T1000 (cell line): Measurements from ENCODE around the gene GOLGA6C.
"Not testable (repeated sequence)": the region's sequence is repeated elsewhere in the genome, so short reads cannot be mapped to it uniquely, and the experiment has no call there.

Experiments used
- DNase-seq: peaks from one replicate; lab custom pipeline; 2025; ENCODE audit warnings: mixed read lengths; lab: John Stamatoyannopoulos, UW

The GOLGA6C gene, protein sequence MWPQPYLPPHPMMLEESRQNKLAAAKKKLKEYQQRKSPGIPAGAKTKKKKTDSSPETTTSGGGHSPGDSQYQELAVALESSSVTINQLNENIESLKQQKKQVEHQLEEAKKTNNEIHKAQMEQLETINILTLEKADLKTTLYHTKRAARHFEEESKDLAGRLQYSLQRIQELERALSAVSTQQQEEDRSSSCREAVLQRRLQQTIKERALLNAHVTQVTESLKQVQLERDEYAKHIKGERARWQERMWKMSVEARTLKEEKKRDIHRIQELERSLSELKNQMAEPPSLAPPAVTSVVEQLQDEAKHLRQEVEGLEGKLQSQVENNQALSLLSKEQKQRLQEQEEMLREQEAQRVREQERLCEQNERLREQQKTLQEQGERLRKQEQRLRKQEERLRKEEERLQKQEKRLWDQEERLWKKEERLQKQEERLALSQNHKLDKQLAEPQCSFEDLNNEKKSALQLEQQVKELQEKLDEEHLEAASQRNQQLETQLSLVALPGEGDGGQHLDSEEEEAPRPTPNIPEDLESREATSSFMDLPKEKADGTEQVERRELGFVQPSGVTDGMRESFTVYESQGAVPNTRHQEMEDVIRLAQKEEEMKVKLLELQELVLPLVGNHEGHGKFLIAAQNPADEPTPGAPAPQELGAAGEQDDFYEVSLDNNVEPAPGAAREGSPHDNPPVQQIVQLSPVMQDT

GRCh38 chr15:75258034-75258433 lies at the start of gene GOLGA6C:
Gene GOLGA6C (plus strand): TSS chr15:75258334. CDS start chr15:75258599, 265 bp downstream.
- DNase-seq: not testable (repeated sequence)

- DNase-seq: no peak
Observed at GRCh38 chr15:75208501-75209288, 49.4 kb upstream of the GOLGA6C start.

DNA sequence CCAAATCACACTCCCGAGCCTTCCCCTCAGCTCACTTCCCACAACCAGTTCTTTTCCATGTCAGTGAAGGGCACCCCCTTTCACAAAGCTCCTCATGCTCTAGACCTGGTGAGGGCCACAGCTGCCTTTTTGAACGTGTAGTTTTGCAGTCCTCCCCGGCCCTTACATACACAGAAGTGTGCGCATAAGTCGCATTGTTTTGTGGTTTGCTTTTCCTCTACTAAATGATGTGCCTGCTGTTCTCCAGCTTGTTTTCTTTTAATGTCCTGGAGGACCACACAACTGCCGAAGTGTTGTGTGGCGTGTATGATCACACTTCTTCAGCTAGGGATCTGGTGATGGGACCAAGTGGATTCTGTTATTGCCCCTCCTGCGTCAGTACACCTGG lies 48.9 kb upstream of the GOLGA6C start:
- DNase-seq: no peak

GRCh38 chr15:75210811-75211230 lies 47.3 kb upstream of the GOLGA6C start:
- DNase-seq: no peak

GRCh38 chr15:75211436-75212199 lies 46.5 kb upstream of the GOLGA6C start:
- no peak for DNase-seq

GRCh38 chr15:75212200-75212858 lies 45.8 kb upstream of the GOLGA6C start:
- no peak for DNase-seq

DNA sequence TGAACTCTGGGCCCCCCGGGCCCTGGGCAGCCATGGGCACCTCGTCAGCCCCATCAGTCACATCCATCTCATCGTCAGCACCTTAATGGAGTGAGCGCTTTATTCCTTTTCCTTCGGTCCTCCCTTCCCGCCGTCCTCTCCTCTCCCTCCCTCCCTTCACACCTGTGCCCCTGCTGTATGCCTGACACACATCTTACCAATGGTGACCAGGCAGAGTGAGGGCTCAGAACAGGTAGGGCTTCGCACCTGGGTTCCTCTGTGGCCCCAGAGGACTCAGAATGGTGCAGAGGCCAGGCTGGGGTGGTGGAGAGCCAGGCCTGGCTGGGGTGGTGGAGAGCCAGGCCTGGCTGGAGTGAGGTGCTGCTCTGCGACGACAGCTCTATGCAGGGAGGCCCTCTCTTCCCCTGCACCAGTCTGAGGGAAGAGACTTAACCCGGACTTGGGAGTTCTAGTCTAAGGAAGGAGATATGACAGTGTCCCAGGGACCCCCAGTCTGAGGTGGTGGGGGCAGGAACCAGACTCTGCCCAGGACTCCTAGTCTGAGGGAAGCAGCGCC lies 44.8 kb upstream of the GOLGA6C start:
- DNase-seq: no peak

GRCh38 chr15:75213768-75214221 lies 44.3 kb upstream of the GOLGA6C start:
- DNase-seq: no peak

GRCh38 chr15:75214293-75215096 lies 43.6 kb upstream of the GOLGA6C start:
- no peak for DNase-seq

- DNase-seq: no peak
Observed at GRCh38 chr15:75215107-75216004, 42.8 kb upstream of the GOLGA6C start.

DNA sequence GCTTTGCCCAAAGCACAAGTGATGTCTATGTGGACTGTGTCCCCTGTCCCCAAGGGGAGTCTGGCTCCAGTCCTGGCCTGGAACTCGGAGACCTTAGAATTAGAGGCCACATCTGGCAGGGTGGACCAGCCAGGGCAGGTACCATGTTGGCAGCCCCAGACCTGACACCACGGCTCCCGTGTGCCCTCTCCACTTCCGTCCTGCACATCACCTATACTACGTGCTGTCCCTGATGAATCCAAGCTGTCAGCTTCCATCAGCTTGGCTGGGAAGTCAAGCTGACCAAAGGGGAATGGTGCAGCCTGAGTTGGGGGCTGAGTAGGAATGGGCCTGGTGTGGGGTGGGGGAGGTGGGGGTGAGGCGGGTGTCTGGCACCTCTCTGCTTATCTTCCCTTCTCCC lies 41.1 kb upstream of the GOLGA6C start:
- DNase-seq: no peak

DNA sequence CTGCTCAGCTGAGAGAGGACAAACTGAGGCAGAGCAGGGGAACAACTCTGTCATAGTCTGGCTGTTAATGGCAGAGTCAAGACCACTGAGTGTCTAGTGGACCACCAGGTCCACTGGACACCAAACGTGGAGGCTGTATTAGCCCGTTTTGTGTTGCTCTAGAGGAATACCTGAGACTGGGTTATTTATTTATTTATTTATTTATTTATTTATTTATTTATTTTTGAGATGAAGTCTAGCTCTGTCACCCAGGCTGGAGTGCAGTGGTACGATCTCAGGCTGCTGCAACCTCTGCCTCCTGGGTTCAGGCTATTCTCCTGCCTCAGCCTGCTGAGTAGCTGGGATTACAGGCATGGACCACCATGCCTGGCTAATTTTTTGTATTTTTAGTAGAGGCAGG lies 40.6 kb upstream of the GOLGA6C start:
- DNase-seq: not testable (repeated sequence)

- not testable (repeated sequence) for DNase-seq
Observed at GRCh38 chr15:75219507-75219929, 38.6 kb upstream of the GOLGA6C start.

GRCh38 chr15:75223688-75224087 lies 34.4 kb upstream of the GOLGA6C start:
- no peak for DNase-seq

DNA sequence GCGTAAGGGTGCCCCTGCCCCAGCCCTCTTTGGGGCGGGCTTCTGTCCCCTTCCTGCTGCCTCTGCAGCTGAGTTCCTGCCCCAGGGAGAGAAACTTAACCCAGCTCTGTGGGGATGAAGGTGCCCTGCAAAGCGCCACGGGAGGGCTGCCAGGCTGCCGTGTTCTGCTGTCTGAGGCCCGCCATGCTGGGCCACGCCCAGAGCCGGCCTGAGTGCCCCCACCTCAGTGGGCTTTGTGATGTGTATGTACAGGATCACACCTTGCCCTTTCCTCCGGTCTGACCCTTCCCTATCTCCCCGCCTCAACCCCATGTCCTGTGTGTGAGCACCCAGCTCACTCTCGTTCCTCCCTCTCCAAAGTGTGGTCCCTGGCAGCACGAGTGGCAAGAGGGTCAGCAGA lies 33.9 kb upstream of the GOLGA6C start:
- DNase-seq: no peak

GRCh38 chr15:75225102-75225836 lies 32.9 kb upstream of the GOLGA6C start:
- not testable (repeated sequence) for DNase-seq

- no peak for DNase-seq
Observed at GRCh38 chr15:75225951-75226732, 32.0 kb upstream of the GOLGA6C start.
